ENCODE data around the gene BPTF. TPM values are rescaled to one million over a fixed set of nuclear protein-coding genes. Genes with fewer than 3 reads are reported as not detected.

BPTF gene
- total RNA-seq, 1 donor from 2014 or later: 126 TPM

Small RNA genes within 50 kb of the gene (small RNA-seq; reads per million reads assigned to genes)
- not detected for gene RN7SL622P (ENCODE audit: low replicate concordance)

Other genes starting within 250 kb of the BPTF start
- 51.1 TPM for gene NOL11, start 107.6 kb upstream of the BPTF start, total RNA-seq
- gene C17orf58, start 171.0 kb downstream of the BPTF start, total RNA-seq: 23.4 TPM
- gene KPNA2, start 210.2 kb downstream of the BPTF start, total RNA-seq: 28.3 TPM

Data from temporal lobe (tissue), 2 donors.